ENCODE results near the gene EFNA1.
"Not testable (repeated sequence)": the region's sequence is repeated elsewhere in the genome, so short reads cannot be mapped to it uniquely, and the experiment has no call there.

Gene EFNA1

DNA sequence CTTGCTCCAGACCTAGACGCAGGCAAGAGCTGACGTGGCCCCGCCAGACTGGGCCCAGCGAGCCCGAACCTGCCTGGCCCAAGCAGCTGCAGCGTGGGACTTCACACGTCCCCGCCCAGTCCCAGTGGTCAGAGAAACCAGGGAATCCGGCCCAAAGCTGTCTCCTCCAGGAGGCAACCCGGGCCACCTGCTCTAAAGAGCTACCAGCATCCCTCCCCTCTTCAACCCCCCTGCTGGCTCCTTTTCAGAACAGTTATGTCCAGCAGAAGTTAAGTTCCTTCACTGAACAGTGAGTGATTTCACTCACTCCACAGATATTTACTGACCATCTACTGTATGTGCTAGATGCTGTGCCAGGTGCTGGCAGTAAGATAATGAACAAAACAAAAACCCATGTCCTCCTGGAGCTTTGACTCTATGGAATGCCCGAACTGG lies 2.1 kb upstream of the EFNA1 start:
- DNase-seq = no peak

DNA sequence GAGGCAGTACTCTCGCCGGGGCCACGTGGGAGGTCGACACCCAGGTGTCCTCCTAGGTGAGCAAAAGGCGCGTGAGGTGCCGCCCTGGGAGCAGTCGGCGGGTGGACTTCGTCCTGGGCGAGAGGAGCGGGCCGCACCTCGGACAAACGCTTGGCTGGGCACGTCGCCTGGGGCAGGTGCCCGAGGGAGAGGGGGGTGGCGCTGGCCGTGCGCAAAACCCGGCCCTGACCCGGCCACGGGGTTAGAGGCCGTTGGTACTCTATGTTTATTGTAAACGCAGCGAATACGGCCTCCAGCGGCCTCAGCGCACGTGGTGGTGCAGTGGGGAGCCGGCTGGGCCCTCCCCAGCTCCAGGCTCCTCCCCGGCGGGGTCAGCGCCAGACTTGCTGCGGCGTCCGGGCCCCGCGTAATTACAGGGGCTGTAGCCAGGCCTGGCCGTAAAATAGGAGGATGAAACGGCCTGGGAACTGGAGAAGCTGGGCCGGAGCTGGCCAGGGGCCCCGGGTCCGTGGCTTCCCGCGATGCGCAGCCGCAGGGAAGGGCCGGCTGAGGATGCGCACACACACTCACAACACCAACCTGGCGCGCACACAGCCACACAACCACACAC lies 1.6 kb upstream of the EFNA1 start:
- DNase-seq = no peak

DNA sequence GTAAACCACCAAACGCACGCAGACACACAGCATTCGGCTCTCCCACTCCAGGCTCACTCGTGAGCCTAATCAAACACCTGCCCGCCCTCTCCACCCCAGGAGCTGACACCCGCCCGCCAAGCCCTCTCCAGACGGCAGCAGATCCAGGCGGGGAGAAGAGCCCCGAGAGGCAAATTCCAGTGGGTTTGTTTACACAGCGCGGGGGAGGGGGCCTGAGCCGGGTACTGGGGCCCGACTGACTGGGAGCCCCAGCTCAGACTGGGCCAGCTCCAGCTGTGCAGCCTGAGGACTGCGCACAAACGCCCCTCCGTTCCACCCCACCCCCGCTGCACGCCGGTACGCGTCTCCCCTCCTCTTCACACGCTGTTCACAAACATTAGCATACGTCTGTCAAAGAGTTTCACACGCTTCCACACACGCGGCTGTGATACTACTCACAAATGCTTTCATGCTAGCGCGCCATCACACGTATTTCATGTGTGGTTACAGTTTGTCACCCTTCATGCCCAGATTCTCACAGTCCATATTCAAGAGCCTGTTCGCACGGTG lies 1.0 kb upstream of the EFNA1 start:
- DNase-seq = peak; percentile 72

DNA sequence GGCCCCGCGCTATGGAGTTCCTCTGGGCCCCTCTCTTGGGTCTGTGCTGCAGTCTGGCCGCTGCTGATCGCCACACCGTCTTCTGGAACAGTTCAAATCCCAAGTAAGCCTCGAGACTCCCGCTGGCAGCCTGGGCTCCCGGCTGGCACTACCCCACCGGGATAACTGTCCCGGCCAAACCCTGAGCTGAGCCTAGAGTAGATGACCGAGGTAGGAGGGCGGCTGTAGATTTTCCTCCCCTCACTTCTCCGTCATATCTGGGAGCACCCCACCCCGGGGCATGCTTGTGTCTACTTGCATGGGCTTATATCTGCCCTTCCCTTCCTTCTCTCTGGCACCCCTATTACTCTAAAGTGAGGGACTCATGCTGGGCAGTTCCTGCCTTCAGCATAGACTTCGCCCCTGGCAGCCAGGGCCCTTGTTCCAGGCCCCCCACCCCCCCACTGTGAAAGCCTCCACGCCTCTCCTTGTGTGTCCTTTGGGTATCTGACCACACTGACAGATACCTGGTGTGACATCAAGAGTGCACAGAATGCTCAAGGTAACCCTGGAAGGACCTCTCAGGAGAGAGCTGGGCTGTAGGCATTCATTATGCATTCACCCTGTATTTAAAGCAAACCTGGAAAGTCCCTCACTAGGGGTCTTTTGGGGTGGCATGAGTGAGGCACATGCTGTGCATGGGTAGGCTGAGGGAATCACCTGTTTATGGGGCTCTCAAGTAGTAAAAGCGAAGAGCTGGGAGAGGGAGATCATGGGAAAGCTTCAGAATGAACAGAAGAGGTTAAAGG lies 485 bp downstream of the EFNA1 start:
- DNase-seq = no peak

DNA sequence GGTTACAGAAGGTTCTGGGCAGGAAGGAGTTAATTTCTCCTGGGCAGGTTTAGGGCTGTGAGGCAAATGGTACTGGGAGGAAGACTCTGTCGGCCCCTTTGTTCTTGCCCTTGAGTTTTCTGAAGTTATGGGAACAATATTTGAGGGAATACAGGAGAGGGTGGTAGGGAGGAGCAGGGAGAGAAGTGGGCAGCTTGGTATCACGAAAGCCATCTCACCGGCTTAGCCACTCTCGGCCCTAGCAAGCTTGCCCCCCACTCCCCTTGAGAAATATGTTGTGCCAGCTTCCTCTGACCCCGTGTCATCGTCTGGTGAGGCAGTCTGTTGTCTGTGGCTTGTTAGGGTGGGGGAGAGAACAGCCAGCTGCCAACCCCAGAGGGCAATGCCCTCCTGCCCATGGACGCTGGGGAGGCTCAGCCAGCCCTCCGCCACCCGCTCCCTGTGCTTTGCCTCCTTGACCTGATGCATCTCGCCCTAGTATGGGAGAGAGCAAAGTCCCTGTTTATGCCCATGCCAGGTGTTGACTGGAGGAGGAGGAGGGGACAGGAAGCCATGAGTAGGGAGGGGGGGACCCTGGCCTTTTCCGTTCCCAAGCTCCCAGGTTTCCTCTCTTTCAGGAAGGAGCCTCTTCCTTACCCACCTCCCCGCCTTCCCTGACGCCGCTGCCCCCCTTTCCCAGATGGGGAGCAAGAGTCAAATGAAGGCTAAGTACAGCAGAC lies 1.2 kb downstream of the EFNA1 start:
- DNase-seq = no peak

DNA sequence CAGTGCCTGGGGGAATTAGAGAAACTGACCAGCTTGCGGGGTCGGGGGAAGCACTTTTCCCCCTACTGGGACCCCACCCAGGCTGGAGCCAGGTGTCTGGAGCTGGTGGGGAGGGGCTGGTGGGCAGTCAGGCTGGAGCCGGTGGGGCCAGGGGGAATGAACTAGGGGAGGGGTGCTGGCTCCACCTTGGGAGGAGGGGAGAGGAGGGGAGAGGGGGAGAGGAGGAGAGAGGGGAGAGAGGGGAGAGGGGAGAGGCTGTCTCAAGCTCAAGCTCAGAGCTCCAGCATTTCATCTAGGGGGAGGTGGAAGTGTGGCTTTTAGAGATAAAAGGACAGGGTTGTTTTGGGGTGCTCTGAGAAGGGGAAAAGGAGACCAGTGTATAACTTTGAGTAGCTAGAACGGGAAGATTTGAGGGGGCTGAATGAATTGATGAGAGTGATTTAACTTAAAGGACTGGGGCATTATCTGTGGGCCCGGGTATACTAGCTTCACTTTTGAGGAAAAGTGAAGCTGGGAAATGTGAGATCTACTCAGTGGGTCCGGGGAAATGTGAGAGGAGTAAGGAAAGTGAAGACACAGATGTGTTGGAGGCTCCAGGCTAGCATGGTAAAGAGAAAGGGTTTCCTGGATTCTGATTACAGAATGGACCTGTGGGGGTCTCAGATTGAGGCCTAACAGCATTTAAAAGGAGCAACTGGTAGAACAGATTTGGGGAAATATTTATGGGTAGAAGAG lies 2.8 kb downstream of the EFNA1 start:
- no peak for DNase-seq

DNA sequence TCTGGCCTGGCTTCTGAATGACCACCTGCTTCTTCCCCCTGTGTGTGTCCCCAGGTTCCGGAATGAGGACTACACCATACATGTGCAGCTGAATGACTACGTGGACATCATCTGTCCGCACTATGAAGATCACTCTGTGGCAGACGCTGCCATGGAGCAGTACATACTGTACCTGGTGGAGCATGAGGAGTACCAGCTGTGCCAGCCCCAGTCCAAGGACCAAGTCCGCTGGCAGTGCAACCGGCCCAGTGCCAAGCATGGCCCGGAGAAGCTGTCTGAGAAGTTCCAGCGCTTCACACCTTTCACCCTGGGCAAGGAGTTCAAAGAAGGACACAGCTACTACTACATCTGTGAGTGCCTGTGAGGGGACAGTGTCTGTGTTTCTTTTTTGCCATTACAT lies 3.6 kb downstream of the EFNA1 start:
- DNase-seq = no peak

DNA sequence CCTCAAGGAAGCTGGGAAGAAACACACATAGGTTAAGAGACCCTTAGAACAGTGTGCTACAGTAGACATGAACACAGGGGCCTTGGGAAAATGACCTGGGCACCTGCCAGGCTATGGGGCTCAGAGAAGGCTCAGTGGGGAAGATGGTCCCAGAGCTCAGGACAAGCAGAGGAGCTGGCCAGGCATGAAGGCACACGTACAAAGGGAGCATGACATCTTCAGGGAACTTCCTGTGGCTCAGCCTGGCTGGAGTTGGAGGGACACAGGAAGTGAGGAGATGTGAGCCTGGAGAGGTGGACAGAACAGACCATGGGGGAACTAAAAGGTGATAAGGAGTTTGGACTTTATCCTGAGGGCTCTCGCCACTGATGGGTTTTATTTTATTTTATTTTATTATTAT lies 4.2 kb downstream of the EFNA1 start:
- DNase-seq = no peak

DNA sequence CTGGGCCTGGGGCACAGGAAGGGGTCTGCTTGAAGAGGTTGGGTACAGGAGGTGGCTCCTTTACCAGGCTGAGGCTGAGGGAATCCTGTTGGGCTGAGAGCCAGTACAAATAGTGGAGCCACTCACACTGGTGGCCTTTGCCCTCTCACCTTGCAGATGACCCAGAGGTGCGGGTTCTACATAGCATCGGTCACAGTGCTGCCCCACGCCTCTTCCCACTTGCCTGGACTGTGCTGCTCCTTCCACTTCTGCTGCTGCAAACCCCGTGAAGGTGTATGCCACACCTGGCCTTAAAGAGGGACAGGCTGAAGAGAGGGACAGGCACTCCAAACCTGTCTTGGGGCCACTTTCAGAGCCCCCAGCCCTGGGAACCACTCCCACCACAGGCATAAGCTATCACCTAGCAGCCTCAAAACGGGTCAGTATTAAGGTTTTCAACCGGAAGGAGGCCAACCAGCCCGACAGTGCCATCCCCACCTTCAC lies 6.2 kb downstream of the EFNA1 start:
- DNase-seq = no peak

DNA sequence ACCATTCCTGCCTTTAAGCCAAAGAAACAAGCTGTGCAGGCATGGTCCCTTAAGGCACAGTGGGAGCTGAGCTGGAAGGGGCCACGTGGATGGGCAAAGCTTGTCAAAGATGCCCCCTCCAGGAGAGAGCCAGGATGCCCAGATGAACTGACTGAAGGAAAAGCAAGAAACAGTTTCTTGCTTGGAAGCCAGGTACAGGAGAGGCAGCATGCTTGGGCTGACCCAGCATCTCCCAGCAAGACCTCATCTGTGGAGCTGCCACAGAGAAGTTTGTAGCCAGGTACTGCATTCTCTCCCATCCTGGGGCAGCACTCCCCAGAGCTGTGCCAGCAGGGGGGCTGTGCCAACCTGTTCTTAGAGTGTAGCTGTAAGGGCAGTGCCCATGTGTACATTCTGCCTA lies 6.6 kb downstream of the EFNA1 start:
- no peak for DNase-seq

DNA sequence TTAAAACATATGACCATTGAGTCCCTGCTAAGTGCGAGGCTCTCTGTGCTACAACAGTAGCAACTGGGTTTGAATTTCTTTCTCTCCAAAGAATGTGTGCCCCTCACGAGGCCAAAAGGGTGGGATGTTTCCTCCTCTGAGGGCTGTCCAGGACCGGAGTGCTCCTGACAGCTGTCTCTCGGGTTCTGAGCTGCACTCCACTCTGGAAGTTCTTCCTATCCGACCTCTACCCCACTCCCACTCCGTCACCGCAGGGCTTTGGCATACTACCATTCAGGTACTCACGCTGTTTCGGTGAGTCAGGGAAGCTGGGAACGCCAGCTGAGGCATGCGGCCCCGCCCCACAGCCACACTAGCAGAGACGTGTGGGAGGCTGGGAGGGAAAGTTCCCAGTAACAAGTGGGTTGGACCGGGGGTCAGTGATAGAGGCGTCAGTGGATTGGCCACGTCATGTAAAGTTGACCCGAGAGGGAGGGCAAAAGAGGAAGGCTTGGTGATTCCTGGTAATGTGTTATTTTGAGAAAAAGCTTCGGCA lies 7.3 kb downstream of the EFNA1 start:
- DNase-seq = peak; percentile 54

DNA sequence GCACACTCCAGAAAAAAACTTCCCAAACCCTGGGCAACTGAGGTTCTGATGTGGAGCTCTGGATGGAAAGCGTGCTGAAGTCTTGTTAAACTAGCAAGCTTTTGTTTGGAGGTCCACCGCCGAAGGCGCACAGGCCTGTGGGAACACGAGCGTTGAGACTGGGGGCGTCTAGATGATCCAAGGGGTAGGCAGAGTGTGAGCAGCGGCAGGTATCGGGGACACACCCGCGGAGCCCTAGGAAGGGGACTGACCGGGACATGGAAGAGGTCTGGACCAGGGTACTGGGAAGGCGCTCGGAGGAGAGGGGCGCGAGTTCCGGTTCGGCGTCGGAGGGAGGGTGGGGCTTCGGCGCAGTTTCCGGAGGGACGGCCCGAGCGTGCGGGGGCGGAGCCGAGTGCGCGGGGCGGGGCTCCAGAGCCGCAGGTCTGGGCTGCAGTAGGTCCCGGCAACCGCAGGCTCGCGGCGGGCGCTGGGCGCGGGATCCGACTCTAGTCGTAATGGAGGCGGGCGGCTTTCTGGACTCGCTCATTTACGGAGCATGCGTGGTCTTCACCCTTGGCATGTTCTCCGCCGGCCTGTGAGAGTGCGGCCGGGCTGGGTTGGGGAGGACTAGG lies 7.8 kb downstream of the EFNA1 start, which contains the start of gene SLC50A1:
SLC50A1 (plus strand) TSS at position 438 of the 614 bp plus-strand sequence; CDS start at position 498, 60 bp downstream.
- peak; percentile 96 for DNase-seq

DNA sequence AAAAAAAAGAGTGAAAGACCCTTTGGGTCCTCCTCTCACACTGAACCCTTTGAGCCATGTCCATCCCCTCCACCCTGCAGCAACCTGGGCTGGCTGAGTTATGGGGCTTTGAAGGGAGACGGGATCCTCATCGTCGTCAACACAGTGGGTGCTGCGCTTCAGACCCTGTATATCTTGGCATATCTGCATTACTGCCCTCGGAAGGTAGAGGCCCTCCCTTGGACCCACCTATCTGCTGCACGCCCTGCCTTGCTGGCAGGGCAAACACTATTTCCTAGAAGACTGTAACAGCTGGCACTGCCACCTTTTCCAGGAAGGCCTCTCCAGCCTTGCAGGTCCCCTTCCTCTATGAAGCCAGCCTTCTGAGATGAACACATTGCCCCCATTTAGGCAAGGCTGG lies 9.1 kb downstream of the EFNA1 start:
- no peak for DNase-seq

DNA sequence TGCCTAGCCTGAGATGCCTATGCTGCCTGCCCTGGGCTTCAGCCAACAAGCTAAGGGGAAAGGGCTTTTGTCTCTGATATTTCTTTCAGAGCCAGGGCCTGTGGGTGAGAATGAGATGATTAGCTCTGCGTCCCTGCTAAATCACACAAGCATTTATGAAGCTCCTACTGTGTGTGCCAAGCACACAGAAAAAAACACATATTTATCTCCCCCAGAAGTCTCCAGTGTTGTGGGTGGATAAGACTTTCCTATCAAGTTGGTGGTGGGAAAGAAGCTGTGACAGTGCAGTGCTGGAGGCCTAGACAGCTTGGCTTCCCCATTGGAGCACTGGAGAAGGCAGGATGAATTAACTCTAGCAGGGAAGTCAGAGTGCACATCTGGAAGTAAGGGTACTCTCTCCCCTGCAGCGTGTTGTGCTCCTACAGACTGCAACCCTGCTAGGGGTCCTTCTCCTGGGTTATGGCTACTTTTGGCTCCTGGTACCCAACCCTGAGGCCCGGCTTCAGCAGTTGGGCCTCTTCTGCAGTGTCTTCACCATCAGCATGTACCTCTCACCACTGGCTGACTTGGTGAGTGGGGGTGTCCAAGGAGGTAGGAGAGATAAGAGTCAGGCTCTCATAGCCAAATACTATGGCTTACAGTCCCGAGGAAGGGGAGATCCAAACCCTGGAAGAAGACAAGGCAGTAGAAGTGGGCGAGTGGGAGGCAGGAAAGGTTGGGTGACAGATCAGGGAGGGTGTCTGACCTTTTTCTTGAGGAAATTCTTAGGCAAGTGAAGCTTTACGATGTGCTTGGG lies 9.7 kb downstream of the EFNA1 start:
- DNase-seq = no peak

DNA sequence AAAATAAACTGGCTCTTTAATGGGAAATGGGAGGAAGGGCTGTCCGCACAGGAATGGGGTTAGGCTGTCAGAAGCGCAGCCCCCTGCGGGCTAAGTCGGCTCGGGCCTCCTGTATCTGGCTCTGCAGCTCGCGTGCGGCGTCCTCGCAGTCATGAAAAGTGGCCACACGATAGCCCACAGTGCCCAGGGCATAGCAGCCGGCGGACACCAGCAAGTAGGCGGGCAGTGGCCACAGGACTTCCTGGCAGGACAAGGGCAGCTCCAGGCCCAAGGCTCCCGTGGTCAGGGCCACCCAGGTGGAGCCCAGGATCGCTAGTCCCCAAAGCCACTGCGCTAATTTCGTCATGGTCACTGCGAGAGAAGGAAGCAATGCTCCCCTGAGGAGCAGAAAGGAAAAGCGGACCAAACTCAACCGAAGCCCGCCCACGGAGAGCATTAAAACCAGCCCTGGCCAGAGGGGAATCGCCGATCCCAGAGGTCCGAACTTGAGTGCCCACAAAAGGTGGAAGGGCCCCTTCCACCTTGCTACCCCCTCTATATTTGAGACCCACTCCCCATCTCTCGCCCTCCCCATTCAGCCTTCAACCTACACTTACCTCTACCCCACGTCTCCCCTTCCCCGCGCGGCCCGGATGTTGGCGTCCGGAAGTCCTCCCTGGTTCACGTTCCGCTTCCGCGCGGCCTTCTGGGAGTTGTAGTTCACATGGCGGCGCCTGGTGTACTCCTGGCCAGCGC lies 12.4 kb downstream of the EFNA1 start, which contains the start of gene DPM3:
DPM3 (minus strand) TSS at position 637 of the 735 bp plus-strand sequence; CDS start at position 346, 291 bp downstream.
- peak; percentile 83 for DNase-seq

DNA sequence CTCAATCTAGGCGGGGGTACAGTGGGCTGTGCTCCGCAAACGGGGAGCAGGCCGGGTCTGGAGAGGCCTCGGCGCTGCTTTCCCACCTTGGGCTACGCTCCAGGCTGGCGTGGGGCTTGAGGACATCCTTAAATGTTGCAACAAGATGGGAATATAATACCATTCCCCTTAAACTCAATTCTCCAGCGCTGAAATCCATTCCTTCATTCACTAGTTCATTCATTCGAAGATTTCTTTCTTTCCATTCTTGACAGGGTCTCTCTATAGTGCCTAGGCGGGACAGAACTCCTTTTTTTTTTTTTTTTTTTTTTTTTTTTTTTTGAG lies 12.9 kb downstream of the EFNA1 start:
- no peak for DNase-seq

DNA sequence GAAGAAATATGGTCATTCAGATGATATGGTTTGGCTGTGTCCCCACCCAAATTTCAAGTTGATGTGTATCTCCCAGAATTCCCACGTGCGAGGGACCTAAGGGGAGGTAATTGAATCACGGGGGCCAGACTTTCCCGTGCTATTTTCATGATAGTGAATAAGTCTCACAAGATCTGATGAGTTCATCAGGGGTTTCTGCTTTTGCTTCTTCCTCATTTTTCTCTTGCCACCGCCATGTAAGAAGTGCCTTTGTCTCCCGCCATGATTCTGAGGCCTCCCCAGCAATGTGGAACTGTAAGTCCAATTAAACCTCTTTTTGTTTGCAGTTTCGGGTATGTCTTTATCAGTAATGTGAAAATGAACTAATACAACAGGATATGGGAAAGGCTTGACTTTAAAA lies 14.1 kb downstream of the EFNA1 start:
- DNase-seq = no peak

DNA sequence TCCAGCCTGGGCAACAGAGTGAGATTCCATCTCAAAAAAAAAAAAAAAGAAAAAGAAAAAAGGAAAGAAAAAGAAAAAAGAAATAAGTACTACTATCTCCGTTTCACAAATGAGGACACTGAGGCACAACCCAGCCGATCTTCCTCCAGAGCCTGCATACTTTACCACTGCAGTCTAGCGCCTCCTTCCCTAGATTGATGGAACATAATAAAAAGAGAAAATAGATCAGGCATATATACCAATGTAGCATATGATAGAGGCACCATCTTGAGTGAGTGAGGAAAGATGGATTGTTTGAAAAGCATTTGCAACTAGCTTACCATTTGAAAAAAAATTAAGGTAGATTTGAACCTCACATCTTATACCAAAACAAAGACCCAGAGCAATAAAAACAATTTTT lies 17.8 kb downstream of the EFNA1 start:
- no peak for DNase-seq

DNA sequence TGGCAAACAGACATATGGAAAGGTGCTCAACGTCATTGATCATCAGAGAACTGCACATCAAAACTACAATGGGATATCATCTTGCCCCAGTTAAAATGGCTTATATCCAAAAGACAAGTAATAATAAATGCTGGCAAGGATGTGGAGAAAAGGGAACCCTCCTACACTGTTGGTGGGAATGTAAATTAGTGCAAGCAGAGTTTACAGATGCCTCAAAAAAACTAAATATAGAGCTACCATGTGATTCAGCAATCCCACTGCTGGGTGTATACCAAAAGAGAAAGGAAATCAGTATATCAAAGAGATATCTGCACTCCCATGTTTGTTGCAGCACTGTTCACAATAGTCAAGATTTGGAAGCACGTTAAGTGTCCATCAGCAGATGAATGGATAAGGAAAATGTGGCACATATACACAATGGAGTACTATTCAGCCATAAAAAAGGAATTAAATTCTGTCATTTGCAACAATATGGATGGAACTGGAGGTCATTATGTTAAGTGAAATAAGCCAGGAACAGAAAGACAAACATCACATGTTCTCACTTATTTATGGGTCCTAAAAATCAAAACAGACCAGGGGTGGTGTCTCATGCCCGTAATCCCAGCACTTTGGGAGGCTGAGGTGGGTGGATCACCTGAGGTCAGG lies 28.4 kb downstream of the EFNA1 start:
- DNase-seq = not testable (repeated sequence)

DNA sequence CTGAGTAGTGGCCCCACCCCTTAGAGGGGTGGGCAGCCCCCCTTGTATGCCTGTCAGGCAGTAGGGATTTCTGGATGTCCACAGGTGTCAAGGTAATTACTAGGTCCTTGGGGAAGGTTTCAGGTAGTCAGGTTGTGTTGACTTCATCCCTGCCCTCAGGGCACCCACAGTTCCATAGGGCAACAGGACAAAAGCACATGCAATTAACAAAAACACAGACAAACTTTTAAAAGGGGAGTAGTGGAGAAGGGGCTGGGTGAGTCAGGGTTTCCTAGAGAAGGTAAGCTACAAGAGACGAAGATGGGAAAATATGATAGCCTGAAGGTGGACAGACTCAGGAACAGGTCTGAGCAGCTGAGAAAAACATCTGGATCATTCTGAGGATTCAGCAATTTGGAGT lies 31.3 kb downstream of the EFNA1 start:
- DNase-seq = no peak
